Endothelial cell of umbilical vein (primary cell): ENCODE data around the gene SYTL5.

Experiments
- CTCF ChIP-seq, 2 donors: IDR thresholded peaks; 1 replicate in 1 of 2; 2 replicates in 1 of 2; pipeline ENCODE4 v1.5.1; 2011; ENCODE audit warnings: low read length in 2 of 2, mild to moderate bottlenecking in 2 of 2, moderate library complexity in 2 of 2, control low read depth in 1 of 2, inconsistent platforms in 1 of 2, low read depth in 1 of 2; ENCODE audit not compliant: insufficient read depth in 1 of 2; ENCODE audit errors: extremely low read depth in 1 of 2
- EZH2 ChIP-seq: IDR thresholded peaks from 2 replicates; pipeline ENCODE4 v1.6.1; 2012; ENCODE audit warnings: borderline replicate concordance, low read depth, mild to moderate bottlenecking, moderate library complexity, low read length, inconsistent platforms; ENCODE audit not compliant: severe bottlenecking
- POLR2A ChIP-seq: IDR thresholded peaks from 2 replicates; pipeline ENCODE4 v1.6.1; 2012; ENCODE audit warnings: low read depth, mild to moderate bottlenecking, control low read depth, low read length
- POLR2AphosphoS5 ChIP-seq: IDR thresholded peaks from 2 replicates; pipeline ENCODE4 v1.6.1; 2012; ENCODE audit warnings: low read depth, mild to moderate bottlenecking, control low read depth, low read length, moderate library complexity; ENCODE audit not compliant: insufficient read depth
- TF ChIP-seq, protein P1 (sequence below): IDR thresholded peaks from 2 replicates; pipeline ENCODE4 v1.6.1; 2011; ENCODE audit not compliant: insufficient read depth, insufficient read length

DNA sequence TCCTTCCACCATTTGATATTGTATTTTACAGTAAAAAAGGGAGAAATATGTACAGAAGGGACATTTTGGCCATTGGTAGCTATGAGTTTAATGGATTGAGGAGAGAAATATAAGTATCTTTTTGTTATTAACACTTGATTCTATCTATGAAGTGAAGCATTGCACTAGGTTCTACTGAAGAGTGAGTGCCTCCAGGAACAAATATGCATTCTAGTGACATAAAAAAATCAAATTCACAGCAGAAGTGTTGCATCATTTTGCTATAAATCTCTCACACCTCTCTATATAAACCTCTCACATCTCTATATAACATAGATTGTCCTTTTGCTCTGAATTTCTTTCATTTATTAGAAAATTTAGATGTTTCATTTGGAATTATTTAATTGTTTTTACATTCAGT, 425 bp downstream of the SYTL5 start:
- no peak for TF ChIP-seq EZH2
- TF ChIP-seq CTCF (IDR thresholded peaks at IDR 0.05; ENCODE audit: extremely low read depth in 1 of 2, insufficient read depth in 1 of 2, low read depth in 1 of 2, low read length in 2 of 2): no peak
- TF ChIP-seq POLR2AphosphoS5: no peak
- TF ChIP-seq, protein P1, sequence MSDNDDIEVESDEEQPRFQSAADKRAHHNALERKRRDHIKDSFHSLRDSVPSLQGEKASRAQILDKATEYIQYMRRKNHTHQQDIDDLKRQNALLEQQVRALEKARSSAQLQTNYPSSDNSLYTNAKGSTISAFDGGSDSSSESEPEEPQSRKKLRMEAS: no peak
- TF ChIP-seq POLR2A: no peak
